B cell (primary cell): ENCODE results near the gene TCF21.
"Not testable (repeated sequence)": the region's sequence is repeated elsewhere in the genome, so short reads cannot be mapped to it uniquely, and the experiment has no call there.

ENCODE experiments used
- EZH2 ChIP-seq: IDR thresholded peaks from 2 replicates; pipeline ENCODE4 v1.6.1; 2012; ENCODE audit warnings: borderline replicate concordance, low read depth, mild to moderate bottlenecking, moderate library complexity, low read length; ENCODE audit not compliant: insufficient read depth, poor library complexity, severe bottlenecking
- TF ChIP-seq, protein P1 (sequence below): fragments of 200-600 bp; IDR thresholded peaks from one replicate; pipeline ENCODE4 v1.8.0; 2022; ENCODE audit warnings: antibody characterized with exemption, mild to moderate bottlenecking

GRCh38 chr6:133931221-133931620 lies 42.3 kb downstream of the TCF21 start:
- TF ChIP-seq, protein P1, sequence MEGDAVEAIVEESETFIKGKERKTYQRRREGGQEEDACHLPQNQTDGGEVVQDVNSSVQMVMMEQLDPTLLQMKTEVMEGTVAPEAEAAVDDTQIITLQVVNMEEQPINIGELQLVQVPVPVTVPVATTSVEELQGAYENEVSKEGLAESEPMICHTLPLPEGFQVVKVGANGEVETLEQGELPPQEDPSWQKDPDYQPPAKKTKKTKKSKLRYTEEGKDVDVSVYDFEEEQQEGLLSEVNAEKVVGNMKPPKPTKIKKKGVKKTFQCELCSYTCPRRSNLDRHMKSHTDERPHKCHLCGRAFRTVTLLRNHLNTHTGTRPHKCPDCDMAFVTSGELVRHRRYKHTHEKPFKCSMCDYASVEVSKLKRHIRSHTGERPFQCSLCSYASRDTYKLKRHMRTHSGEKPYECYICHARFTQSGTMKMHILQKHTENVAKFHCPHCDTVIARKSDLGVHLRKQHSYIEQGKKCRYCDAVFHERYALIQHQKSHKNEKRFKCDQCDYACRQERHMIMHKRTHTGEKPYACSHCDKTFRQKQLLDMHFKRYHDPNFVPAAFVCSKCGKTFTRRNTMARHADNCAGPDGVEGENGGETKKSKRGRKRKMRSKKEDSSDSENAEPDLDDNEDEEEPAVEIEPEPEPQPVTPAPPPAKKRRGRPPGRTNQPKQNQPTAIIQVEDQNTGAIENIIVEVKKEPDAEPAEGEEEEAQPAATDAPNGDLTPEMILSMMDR: not testable (repeated sequence)
- not testable (repeated sequence) for TF ChIP-seq EZH2
